ENCODE results near the gene FAM168A. TPM values are rescaled to one million over a fixed set of nuclear protein-coding genes. Genes with fewer than 3 reads are reported as not detected.

The FAM168A gene
- total RNA-seq, 4 donors from 2014 or later = 28.8 to 53.5 (median 30.6) TPM

DNA sequence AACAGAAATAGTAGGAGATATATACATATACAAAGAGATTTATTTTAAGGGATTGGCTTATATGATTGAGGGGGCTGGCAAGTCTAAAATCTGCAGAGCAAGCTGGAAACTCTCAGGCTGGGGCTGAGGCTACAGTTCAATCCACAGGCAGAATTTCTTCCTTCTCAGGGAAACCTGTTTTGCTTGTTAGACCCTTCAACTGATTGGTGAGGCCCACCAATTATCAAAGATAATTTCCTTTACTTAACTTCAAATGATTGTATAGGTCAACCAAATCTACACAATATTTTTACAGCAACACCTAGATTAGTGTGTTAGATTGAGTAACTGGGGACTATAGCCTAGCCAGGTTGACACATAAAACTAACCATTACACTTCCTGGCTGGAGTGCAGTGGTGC is 43.8 kb upstream of the FAM168A start:
- H3K27me3 ChIP-seq = no peaks in the 10 kb centered on the region
- H3K4me3 ChIP-seq = no peak overlapping the region
- no peaks in the 10 kb centered on the region for H3K36me3 ChIP-seq
- no peaks in the 10 kb centered on the region for H3K9me3 ChIP-seq
- peaks cover 0 to 18% (median 0%) of the 10 kb centered on the region in 4 donors for H3K4me1 ChIP-seq
- H3K27ac ChIP-seq = no peak overlapping the region
- TF ChIP-seq POLR2A (IDR thresholded peaks at IDR 0.05) = no peak
- TF ChIP-seq, protein P1, sequence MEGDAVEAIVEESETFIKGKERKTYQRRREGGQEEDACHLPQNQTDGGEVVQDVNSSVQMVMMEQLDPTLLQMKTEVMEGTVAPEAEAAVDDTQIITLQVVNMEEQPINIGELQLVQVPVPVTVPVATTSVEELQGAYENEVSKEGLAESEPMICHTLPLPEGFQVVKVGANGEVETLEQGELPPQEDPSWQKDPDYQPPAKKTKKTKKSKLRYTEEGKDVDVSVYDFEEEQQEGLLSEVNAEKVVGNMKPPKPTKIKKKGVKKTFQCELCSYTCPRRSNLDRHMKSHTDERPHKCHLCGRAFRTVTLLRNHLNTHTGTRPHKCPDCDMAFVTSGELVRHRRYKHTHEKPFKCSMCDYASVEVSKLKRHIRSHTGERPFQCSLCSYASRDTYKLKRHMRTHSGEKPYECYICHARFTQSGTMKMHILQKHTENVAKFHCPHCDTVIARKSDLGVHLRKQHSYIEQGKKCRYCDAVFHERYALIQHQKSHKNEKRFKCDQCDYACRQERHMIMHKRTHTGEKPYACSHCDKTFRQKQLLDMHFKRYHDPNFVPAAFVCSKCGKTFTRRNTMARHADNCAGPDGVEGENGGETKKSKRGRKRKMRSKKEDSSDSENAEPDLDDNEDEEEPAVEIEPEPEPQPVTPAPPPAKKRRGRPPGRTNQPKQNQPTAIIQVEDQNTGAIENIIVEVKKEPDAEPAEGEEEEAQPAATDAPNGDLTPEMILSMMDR (IDR thresholded peaks at IDR 0.05) = no peak
- no peak for DNase-seq (ENCODE audit: low spot score in 2 of 2)

DNA sequence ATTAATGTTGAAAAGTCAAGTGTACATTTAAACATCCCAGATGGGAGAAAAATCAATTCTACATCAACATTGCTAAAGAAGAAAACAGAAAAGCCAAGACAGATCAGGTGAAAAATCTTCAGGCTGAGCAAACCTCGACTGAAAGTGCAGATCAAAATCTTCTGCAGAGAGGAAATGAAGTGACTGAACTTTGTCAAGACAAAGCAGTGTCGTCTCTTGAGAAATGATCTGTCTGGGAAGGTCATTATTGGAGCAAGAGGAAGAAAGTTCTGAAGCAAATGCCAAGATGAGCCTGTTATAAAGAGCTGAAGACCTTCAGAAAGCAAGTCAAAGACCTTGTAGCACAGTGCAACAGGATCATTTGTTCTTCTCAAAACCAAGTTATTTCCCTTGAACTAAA is 42.7 kb upstream of the FAM168A start:
- H3K9me3 ChIP-seq = no peaks in the 10 kb centered on the region
- DNase-seq (ENCODE audit: low spot score in 2 of 2) = no peak
- H3K4me3 ChIP-seq = no peak overlapping the region
- H3K27me3 ChIP-seq = no peaks in the 10 kb centered on the region
- peaks cover 0 to 9% (median 0%) of the 10 kb centered on the region in 4 donors for H3K4me1 ChIP-seq
- TF ChIP-seq, protein P1 (IDR thresholded peaks at IDR 0.05) = no peak
- no peak for TF ChIP-seq EP300 (IDR thresholded peaks at IDR 0.05)
- no peak for TF ChIP-seq POLR2A (IDR thresholded peaks at IDR 0.05)
- H3K27ac ChIP-seq = no peak overlapping the region
- 42 to 48% methylated on average over 2 of the region's 2 CpGs for WGBS, 2 donors
- no peaks in the 10 kb centered on the region for H3K36me3 ChIP-seq

DNA sequence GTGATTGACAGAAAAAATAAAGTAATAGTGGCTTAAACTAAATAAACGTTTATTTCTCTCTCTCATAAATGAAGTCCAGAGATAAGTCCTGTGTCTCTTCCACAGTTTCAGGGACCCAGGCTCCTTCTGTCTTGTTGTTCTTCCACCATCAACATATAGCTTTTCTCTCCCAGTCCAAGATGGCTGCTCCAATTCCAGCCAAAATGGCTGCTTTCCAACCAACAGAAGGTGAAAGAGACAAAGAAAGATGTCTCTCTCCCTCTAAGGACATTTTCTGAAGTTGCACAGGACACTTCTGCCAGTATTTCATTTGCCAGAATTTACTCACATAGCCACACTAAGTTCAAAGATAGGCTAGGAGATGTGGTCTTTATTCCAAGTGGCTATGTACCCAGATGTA is 39.1 kb upstream of the FAM168A start:
- H3K4me1 ChIP-seq = no peaks in the 10 kb centered on the region
- DNase-seq (ENCODE audit: low spot score in 2 of 2) = no peak
- no peaks in the 10 kb centered on the region for H3K36me3 ChIP-seq
- TF ChIP-seq, protein P1 (IDR thresholded peaks at IDR 0.05) = no peak
- TF ChIP-seq POLR2A (IDR thresholded peaks at IDR 0.05) (no peak), EP300 (IDR thresholded peaks at IDR 0.05) (no peak)
- no peak overlapping the region for H3K4me3 ChIP-seq
- no peaks in the 10 kb centered on the region for H3K27me3 ChIP-seq
- H3K27ac ChIP-seq = no peak overlapping the region
- 88 to 96% methylated on average over 1 of the region's 1 CpG for WGBS, 2 donors
- no peaks in the 10 kb centered on the region for H3K9me3 ChIP-seq

DNA sequence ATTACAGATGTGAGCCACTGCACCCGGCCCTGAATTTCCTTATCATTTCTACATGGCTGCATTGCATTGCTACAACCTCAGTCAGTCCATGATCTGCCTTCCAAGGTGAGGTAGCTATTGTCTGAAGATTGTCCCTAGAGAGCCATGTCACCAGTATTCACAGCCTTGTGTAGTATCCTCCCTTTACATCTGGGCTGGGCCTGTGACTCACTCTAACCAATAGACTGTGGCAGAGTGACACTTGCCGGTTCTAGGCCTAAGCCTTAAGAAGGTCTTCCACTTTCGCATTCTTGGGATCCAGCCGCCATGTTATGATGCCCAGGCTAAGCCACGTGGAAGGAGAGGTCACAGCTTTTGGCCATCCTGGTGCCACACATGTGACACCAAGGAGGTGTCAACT is 38.3 kb upstream of the FAM168A start:
- no peak overlapping the region for H3K4me3 ChIP-seq
- H3K27ac ChIP-seq = no peak overlapping the region
- H3K4me1 ChIP-seq = no peaks in the 10 kb centered on the region
- DNase-seq (ENCODE audit: low spot score in 2 of 2) = no peak
- H3K9me3 ChIP-seq = no peaks in the 10 kb centered on the region
- no peaks in the 10 kb centered on the region for H3K27me3 ChIP-seq
- no peak for TF ChIP-seq EP300 (IDR thresholded peaks at IDR 0.05)
- TF ChIP-seq, protein P1 (IDR thresholded peaks at IDR 0.05) = no peak
- TF ChIP-seq POLR2A (IDR thresholded peaks at IDR 0.05) = no peak
- WGBS, 2 donors = 93 to 98% methylated on average over 5 of the region's 5 CpGs
- no peaks in the 10 kb centered on the region for H3K36me3 ChIP-seq

DNA sequence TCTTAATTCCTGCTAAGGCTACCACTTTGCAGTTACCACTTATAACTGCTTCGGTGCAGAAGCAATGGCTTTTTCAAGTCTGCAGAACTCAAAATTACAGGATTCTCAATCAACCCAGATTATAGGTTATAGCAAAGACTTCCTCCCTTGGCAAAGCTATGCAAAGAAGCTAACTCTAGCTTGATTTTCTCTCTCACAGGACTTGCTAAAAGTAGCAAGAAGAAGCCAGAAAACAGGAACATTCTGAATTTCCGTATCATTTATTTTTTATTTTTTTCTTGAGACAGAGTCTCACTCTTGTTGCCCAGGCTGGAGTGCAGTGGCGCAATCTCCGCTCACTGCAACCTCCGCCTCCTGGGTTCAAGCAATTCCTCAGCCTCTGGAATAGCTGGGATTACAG is 37.8 kb upstream of the FAM168A start:
- Histone ChIP-seq H3K27ac (no peak overlapping the region), H3K4me1 (no peaks in the 10 kb centered on the region), H3K27me3 (no peaks in the 10 kb centered on the region), H3K36me3 (no peaks in the 10 kb centered on the region), H3K4me3 (no peak overlapping the region), H3K9me3 (no peaks in the 10 kb centered on the region)
- no peak for DNase-seq (ENCODE audit: low spot score in 2 of 2)
- TF ChIP-seq, protein P1 (IDR thresholded peaks at IDR 0.05) = no peak
- no peak for TF ChIP-seq POLR2A (IDR thresholded peaks at IDR 0.05)
- TF ChIP-seq EP300 (IDR thresholded peaks at IDR 0.05) = no peak
- WGBS, 2 donors = 91% methylated on average over 5 of the region's 5 CpGs

Measured in tibial nerve (tissue), 4 donors.